Fibroblast of villous mesenchyme (primary cell): ENCODE measurements around the gene ELK1. TPM values are rescaled to one million over a fixed set of nuclear protein-coding genes. Genes with fewer than 3 reads are reported as not detected.

Source experiments
- DNase-seq: peaks from one replicate; pipeline ENCODE4 v3.0.0-alpha.2; 2010; ENCODE audit warnings: low read depth
- H3K4me3 ChIP-seq: 2 replicates; pipeline ENCODE4 v1.5.1; 2011; ENCODE audit warnings: low read depth, mild to moderate bottlenecking, low read length
- CTCF ChIP-seq: IDR thresholded peaks from 2 replicates; pipeline ENCODE4 v1.5.1; 2012; ENCODE audit warnings: low read depth, mild to moderate bottlenecking, low read length; ENCODE audit not compliant: insufficient read depth
- total RNA-seq: library from RNA; depleted of rRNA; stranded (reverse); fragments of >200 nt; gene quantifications from 2 replicates; pipeline ENCODE4 v1.2.3, GENCODE V29; 2012

Gene ELK1
- total RNA-seq, 1 donor = 21.2 TPM

DNA sequence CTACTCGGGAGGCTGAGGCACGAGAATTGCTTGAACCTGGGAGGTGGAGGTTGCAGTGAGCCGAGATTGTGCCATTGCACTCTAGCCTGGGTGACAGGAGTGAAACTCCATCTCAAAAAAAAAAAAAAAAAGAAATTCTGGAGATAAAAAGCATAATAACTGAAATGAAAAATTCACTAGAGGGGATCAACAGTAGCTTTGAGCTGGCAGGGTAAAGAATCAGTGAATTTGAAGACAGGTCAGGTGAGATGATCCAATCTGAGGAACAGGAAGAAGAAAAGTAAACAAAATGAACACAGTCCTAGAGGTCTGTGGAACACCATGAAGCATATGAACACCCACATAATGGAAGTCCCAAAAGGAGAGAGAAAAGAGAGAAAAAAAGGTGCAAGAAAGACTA is 53.1 kb downstream of the ELK1 start:
- DNase-seq = no peak
- no peak overlapping the region for H3K4me3 ChIP-seq
- no peak for TF ChIP-seq CTCF

DNA sequence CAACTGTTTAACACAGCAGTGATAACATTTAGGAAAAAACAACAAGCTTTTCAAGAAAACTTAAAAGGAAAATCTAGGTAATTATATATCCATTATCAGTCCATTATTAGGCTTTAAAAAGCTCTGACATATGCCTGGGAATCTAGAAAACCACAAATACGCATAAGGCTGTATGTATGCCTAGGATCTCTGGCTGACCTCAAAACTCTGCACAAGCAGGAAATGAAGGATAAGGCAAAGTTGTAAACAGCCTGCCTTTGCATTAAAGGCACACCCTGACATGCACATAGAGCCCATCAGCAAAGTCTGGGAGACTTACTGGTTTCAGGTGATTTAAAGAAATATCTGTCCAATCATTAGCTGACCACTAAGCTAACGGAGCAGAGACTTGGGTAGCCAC is 54.1 kb downstream of the ELK1 start:
- DNase-seq = peak; percentile 95
- TF ChIP-seq CTCF = no peak

GRCh38 chrX:47595716-47596251 is 54.6 kb downstream of the ELK1 start:
- TF ChIP-seq CTCF = no peak
- DNase-seq = peak; percentile 94
- H3K4me3 ChIP-seq = no peak overlapping the region

More for the DNA sequence above, 54.1 kb downstream of the ELK1 start:
- no peak overlapping the region for H3K4me3 ChIP-seq

DNA sequence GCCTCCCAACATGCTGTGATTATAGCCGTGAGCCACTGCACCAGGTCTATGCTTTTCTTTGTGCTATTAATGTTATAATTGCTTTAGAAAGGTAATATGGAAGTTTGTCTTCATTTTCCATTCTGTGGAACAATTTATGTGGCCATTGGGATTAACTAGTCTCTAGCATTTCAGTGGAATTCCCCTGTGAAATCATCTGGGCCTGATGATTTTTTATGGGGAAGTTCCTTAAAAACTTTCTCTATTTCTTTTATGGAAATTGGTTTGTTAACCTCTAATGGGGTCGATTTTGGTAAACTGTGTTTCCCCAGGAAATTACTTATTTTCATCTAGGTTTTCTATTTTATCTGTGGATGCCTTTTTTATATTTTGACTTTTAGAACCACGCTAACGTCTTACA is 56.8 kb downstream of the ELK1 start:
- DNase-seq = no peak
- H3K4me3 ChIP-seq = no peak overlapping the region
- no peak for TF ChIP-seq CTCF

DNA sequence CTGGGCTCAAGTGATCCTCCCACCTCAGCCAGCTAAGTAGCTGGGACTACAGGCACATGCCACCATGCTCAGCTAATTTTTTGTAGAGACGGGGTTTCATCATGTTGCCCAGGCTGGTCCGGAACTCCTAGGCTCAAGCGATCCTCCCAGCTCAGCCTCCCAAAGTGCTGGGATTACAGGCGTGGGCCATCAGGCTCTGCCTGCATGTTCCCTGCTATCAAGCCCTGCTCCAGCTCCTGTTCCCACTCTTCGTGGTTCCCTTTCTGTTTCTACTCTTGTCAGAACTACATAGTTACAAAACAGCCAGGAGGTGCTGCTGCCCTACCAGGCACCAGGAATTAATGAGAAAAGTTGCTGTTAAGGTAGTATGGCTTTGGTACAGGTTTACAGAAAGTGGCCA is 59.4 kb downstream of the ELK1 start:
- no peak for DNase-seq
- H3K4me3 ChIP-seq = no peak overlapping the region
- no peak for TF ChIP-seq CTCF

- H3K4me3 ChIP-seq = no peak overlapping the region
- no peak for TF ChIP-seq CTCF
- peak; percentile 30 for DNase-seq
These were observed 62.2 kb downstream of the ELK1 start for GRCh38 chrX:47587906-47588735.
